Hematopoietic multipotent progenitor cell treated with erythropoietin and hydrocortisone succinate and interleukin-3 and kit ligand, for 15 days (in vitro differentiated cells): ENCODE data around the gene LANCL3.
"Not testable (repeated sequence)": the region's sequence is repeated elsewhere in the genome, so short reads cannot be mapped to it uniquely, and the experiment has no call there.

Source experiments
- DNase-seq: peaks from one replicate; pipeline ENCODE4 v3.0.0-alpha.2; 2015; ENCODE audit warnings: low spot score

Gene LANCL3

DNA sequence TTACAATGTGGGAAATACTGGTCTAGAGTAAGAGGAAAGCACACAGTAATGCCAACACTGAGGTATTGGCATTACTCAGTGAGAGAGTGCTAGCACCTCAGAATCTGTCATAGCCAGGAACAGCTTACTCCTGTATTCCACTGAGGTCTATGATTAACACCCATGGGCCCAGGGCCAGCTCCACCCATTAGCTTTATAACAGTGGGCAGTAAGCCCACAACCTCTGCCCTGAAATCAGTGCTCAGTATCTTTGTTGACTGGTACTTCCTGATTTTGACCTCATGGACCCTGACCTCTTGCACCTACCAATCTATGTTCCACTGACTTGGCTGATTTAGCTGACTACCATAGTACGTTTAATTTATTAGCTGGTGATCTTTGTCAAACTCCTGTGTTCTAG lies 56.1 kb downstream of the LANCL3 start:
- DNase-seq = no peak

DNA sequence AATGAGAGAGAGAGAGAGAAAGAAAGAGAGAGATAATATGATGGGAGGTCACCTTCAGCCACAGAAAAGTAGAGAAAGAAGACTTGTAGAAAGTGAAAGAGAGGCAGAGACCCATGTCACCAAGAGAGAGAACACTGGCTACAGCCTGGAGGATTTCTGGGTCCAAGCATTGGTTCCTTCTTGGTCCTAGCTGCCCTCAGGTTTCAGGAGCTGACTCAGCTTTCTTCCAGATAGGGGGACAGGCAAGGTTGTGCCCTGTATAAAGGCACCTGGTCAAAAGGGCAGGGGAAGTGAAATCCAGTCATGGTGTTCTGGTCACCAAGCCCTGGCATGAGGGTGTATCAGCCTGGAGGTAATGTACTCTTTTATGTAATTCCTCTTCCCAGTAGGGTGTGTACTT lies 66.6 kb downstream of the LANCL3 start:
- no peak for DNase-seq

DNA sequence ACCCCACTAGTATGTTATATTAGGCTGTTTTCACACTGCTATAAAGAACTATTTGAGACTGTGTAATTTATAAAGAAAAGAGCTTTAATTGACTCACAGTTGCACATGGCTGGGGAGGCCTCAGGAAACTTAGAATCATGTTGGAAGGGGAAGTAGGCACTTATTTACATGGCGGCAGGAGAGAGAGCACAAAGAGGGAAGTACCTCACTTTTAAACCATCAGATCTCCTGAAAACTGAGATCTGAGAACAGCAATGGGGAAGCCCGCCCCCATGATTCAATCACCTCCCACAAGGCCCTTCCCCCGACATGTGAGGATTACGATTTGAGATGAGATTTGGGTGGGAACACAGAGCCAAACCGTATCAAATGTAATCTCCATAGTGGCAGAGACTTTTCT lies 68.7 kb downstream of the LANCL3 start:
- DNase-seq = no peak

DNA sequence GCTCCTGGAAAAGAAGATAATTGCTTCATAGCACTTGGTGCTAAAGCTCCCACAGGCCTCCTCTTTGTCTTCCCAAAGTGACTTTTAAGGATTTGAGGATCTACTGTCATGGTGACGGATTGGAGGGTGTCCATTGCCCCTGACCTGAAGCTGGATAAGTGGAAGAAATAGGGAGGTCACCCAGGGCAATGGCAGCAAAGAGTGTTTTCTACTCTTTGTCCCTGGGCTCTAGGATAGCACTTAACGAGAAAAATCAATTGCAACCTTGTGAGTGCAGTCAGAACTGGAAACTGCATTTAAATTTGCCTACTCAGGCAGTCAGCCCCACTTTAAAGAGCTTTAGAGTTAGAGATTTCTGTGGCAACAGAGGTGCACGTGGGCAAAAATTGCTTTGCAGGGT lies 70.4 kb downstream of the LANCL3 start:
- no peak for DNase-seq

DNA sequence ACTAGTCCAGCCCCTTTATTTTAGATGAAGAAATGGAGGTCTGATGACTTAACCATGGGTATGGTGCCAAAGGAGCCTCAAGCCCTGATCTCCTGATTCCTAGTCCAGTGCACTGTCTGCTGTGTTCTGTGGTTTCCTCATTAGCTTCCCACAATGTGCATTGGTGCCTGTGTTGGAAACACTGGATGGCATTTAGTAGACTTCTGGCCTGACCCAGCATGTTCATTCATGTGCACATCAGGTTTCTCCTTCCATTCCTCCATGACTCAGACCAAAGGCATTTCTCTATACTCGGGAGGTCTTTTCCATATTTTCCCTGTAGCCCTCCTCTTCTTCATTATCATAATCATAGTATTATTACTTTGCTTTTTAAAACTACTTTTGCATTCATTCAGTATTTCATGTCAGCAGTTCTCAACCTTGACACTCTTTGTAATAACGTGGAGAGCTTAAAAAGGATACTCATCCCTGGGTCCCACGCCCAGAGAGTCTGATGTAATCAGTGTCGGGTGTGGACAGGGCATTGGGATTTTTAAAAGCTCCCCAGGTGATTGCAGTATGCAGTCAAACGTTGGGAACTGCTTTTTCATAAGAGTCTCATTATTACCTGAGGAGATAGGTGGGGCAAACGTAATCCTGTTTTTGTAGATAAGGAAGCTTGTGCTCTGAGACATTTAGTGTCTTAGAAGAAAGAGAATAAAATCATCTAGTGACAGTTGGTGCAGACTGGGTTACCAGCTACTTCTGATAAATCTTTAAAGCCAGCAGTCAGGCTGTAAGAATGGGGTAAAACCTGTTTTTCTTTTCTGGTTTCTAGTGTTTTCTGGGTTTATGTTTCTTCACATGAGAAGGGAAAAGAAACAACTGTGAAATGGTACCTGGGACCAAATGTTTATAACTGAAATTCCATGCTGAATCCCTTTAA lies 73.2 kb downstream of the LANCL3 start:
- DNase-seq = no peak

DNA sequence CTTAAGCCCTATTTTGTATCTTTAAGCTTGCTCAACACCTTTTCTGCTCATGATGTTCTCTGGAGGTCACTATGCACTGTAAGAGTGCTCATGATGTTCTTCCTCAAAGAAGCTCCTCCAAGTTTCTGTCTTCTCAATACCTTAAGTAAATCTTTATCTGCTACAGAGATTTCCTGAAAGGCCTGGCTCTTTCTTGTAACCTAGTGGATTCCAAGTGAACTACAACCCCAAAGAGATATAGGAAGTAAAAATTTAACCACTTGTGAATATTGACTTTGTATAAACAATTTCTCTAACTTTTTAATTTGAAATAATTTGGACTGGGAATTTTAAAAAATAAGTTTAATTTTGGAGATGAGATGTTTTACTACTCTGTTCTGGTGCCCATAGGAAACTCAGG lies 74.8 kb downstream of the LANCL3 start:
- peak; percentile 21 for DNase-seq

DNA sequence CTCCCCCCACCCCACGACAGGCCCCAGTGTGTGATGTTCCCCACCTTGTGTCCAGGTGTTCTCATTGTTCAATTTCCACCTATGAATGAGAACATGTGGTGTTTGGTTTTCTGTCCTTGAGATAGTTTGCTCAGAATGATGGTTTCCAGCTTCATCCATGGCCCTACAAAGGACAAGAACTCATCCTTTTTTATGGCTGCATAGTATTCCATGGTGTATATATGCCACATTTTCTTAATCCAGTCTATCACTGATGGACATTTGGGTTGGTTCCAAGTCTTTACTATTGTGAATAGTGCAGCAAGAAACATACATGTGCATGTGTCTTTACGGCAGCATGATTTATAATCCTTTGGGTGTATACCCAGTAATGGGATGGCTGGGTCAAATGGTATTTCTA lies 79.4 kb downstream of the LANCL3 start:
- not testable (repeated sequence) for DNase-seq

DNA sequence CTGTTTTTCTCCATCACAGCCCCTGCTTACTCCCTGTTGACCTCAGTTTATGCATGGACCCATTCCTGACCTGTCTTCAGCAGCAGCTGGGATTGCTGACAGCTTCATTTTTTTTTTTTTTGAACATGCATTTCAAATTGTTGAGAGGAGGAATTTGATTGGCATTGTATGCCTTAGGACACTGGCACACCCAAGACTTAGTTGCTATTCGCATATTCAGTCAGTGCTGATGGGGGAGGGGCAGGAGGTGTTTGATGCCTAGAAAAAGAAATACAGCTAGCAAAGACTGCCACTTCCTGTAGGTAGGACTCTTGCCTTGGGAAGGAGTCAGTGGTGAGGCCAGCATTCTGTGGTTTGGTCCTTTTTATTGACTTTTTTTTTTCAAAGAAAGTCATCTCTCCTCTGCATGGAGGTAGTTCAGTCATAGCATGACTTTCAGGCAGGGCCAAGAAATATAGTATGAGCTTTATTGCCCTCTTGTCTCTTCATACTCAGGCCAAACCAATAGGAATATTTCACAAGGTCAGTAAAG lies 80.5 kb downstream of the LANCL3 start:
- peak; percentile 55 for DNase-seq

DNA sequence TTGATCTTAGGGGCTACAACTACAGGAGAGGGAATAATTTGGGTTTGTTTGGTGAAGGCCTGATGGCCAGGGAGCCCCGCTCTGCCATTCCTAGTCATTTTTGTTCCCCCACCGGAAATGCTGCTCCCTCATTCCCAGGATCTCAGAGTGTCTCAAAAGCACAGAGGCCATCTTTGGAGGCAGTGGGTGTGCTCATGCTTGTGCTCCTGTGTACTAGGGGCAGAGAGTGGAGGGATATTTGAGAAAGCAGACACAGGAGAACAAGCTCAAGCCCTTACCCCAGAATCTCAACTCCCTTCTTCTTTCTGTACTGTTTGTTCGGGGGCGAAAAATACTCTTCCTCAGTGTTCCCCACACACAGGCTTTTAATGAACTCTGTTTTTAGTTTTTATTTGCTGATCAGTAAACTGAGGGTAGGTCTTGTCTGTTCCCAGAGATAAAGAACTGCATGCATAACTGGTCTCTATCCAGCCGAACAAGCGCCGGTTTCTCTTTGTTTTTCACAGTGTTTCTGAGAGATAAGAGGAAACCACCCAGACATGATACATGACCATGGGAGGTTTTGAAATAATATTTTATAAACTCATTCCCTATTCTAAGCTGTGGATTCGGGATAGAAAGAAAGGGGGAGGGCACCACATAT lies 81.2 kb downstream of the LANCL3 start:
- peak; percentile 85 for DNase-seq

DNA sequence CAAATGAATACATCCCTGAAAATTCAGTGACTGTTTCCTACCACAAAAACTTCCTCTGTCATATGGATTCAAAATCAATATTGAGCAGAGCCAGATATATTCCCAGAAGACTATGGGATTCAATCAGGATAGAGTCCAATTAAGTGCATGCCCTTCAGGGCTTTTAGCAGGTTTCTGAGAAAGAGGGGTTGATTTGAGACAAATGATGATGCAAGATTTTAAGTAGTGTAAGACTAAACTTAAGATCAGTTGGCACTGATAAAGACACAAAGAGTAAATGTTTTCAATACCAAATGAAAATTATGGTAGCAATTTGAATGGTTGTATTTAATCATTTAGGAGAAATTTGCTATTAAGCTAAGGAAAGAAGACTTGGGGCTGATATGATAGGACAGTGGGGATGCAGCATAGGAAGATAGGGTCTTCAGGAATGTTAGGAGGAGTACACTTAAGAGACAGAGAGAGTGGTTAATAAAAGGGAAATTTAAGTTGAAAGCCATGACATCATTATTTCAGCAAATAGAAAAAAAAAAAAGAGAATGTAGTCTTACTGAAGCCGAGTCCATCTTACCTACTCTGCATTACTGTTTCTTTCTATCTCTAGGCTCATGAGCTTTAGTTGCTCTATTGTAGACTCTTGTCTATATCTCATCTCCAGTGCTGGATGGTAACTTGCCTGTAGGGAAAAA lies 82.1 kb downstream of the LANCL3 start:
- peak; percentile 42 for DNase-seq

DNA sequence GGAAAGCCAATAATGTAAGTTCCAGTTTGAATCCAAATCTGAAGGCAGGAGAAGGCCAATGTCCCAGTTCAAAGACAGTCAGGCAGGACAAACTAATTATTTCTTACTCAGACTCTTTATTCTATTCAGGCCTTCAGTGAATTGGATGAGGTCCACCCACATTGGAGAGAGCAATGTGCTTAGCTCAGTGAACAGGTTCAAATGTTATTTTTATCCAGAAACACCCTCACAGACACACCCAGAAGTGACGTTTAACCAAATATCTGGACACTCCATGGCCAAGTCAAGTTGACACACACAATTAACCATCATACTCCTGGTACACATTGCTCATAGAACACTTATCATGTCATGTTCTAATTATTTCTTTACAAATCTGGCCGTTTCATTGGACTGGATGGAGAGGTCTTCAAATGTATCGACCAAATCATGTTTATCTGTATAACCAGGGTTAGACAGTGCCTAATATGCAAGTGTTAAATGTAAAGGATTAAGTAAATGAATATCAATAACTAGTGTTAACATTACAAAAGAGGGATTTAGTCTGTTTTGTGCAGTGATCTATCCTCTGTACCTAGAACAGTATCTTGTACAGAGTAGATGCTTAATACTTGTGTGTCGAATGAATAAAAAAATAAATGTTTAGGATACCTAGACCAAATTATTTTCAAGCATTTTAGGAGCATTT lies 87.0 kb downstream of the LANCL3 start:
- DNase-seq = no peak

DNA sequence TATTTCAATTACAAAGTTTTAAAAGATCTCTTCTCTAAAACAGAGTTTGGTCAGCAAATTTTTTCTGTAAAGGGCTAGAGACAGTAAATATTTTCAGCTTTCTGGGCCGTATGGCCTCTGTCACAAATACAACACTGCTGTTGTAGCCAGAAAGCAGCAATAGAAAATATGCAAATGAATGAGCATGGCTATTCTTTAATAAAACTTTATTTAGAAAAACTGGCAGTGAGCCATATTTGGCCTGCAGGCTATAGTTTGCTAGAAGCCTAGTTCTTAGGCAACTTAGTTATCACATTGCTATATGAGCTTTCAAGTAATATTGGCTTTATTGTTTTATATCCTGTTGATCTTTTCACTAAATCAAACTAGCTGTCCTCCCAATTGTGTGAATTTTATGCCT lies 87.6 kb downstream of the LANCL3 start:
- DNase-seq = no peak

DNA sequence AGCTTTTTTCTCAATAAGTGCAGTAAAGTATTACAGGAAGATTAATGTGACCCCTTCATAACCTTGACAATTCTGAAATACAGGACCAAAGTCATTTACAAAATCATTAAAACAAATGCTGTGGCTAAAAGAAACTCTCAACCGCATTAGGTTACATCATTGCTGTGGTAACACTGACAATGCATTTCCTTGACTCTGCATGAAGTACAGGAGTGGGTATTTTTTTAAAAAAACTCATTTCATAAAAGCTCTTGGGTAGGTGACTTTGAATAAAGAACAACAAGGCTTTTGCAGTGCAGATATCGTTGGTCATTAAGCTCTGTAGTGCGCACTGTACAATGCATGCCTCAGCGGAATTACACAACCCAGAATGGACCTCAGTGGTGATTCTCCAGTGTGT lies 90.7 kb downstream of the LANCL3 start:
- no peak for DNase-seq

DNA sequence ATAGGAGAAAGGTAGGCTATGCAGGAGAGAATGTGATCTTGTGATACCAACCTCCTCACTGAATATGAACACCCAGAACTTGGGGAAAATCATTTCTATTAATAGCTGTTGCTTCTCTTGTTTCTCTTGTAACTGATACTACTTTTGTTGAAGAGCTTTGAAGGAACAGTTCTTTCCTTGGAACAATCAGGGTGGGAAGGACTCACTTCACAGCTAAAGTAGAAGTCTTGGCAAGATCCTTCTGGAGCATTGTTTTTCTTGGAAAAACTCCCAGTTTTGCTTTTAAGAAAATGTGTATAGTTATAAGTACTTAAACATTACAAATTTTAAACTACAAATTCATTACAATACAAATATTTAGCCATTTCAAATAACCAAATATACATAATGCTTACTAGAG lies 95.1 kb downstream of the LANCL3 start:
- DNase-seq = no peak

DNA sequence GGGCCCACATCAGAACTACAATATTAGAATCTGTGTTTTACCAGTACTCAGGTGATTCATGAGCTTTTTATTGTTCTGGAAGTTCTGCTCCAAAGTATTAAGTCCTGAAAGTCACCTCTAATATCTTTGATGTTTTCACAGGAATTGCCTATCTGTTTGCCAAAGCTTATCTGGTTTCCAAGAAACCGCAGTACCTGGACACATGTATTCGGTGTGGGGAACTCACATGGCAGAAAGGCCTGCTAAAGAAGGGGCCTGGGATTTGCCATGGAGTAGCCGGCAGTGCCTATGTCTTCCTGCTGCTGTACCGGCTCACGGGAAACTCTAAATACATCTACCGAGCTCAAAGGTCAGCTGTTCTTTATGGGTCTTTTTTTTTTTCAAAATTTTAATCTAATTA lies 95.7 kb downstream of the LANCL3 start:
- no peak for DNase-seq

DNA sequence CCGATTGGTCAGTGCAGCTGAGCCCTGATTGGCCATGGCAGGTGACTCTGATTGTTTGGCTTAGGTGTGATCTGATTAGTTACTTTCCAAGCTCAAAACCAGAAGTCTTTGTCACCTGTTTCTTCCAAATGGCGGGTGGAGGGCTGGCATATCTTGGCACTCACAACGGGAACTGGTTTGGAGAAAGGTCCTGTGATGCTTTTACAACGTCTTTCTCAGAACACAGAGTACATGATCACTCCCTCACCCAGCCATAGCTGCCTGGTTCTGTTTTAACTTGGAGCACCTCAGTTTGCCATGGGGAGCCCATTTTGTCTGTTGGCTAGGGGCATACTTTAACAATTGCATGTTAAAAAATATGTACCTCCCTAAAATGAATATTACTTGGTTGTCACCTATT lies 101.1 kb downstream of the LANCL3 start:
- no peak for DNase-seq

DNA sequence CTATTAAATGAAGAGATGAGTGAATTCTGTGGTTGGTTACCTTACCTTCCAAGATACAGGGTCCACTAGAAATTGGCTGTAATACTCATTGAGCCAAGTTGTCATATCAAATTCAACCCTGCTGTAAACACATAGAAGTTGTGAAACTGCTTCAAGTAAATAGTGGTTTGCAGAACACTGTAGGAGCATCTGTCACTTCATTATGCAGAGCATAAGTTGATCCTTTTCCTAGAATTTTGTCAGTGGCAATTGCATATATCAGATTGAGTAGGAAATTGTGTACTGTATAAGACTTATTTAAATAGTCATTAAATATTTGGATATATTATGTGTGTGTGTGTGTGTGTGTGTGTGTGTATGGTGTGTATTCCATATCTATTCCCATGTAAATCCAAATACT lies 105.3 kb downstream of the LANCL3 start:
- DNase-seq = no peak

DNA sequence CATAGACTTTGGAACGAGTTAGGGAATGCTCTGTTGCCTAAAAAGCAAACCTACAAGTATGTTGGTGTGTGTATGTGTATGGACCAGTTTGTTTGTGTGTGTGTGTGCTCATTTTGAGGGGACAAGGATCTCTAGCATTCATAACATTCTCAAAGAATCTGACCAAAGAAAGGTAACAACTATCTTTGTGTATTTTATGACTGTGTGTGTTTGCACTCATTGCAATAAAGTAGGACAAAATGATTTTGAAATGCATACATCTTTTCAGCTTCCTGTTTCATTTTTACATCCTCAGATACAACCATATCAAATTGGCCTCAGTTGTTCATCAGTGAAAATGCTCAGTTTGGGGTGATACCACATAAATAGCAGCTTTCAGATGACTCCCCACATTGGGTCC lies 105.8 kb downstream of the LANCL3 start:
- DNase-seq = no peak

DNA sequence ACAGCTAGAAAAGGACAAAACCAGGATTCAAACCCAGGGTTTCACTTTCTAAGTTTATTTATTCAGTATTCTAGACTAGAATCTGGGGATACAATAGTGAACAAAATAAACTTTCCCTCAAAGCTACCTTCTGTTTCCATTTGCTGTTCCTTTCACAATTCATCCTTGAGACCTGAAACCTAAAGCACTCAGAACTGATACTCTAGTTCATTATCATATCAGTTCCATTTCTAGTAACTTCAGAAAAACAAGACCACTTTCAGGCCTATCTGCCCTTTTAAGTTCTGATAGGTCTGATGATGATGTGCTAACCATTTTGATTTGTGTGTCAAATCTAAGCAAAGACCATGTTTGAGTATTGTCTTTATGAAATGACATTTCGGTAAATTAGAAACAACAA lies 106.3 kb downstream of the LANCL3 start:
- no peak for DNase-seq

DNA sequence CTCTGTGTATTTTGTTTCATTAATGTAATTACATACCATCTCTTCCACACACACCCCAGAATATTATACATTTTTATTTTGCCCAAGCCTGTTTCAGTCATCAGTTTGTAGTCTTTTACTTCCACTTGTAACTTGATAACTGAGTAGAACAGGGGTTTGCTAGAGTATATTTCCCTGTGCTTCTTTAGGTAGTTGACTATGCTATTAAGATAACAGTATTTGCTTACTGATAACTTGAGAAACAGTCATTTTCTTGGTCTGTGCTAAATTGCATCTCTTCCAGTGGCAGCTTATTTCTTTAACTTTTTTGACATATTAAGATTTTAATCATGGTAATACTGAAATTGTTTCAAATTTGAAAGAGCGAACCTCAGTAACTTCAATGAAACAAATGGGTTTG lies 107.1 kb downstream of the LANCL3 start:
- DNase-seq = no peak

DNA sequence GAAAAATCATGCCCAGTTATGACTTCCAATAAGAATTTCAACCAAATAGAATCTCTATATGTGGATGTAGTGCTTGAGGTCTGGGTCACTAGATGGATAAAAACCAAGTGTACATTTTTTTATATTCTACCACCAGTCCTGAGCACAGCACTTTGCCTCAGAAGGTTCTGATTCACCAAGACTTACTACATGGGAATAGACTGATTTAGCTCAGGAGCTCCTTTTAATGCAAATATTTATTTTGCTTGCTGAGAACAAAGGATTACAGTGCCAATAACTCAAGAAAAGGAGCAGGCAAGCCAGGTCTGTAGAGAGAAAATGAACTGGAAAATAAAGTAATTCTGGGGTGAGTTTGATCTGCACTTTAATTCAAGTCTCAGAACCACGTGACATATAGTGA lies 107.8 kb downstream of the LANCL3 start:
- DNase-seq = no peak

DNA sequence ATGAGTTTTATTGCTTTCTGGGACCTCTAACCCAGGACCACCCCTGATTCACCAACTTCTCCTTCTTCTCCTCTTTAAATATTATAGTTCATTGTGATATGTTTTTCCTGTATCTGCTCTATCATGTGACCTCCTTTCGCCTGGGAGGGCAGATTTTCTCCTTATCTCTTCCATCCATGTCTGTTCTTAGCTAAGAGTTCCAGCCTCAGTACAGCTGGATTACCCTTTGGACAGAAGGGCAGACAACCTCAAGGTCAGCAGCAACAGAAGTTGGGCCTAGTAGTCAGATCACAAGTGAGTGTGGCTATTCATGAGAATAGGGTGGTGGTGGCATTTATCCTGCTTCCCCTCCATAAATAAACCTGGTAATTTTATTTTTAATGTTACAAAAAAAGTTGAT lies 108.4 kb downstream of the LANCL3 start:
- DNase-seq = peak; percentile 61
